PFSK-1 (cell line): ENCODE measurements around the gene LDAH.

ENCODE experiments used
- POLR2AphosphoS5 ChIP-seq: IDR thresholded peaks from 2 replicates; pipeline ENCODE4 v1.6.1; 2012; ENCODE audit warnings: low read depth, mild to moderate bottlenecking, control low read depth, low read length, moderate library complexity
- TAF1 ChIP-seq: IDR thresholded peaks from 2 replicates; pipeline ENCODE4 v1.6.1; 2012; ENCODE audit warnings: low read length, control low read depth, borderline replicate concordance; ENCODE audit not compliant: insufficient read depth

- no peak for TF ChIP-seq TAF1
- no peak for TF ChIP-seq POLR2AphosphoS5
Observed at GRCh38 chr2:20664431-20665242, 158.3 kb downstream of the LDAH start.
